HepG2 (cell line): Measurements from ENCODE around the gene DPP7. TPM values are rescaled to one million over a fixed set of nuclear protein-coding genes. Genes with fewer than 3 reads are reported as not detected.
A peak's percentile ranks its signal among the peaks of the same experiment; 100 is the strongest.

ENCODE experiments used
- AHDC1 ChIP-seq: sonication (generic); formaldehyde crosslinking; IDR thresholded peaks from 2 replicates; pipeline ENCODE4 v1.5.1; 2020; ENCODE audit warnings: mild to moderate bottlenecking, missing genetic modification reagents, borderline replicate concordance
- AHR ChIP-seq: IDR thresholded peaks from 2 replicates; pipeline ENCODE4 v1.6.1; 2018; ENCODE audit warnings: missing genetic modification reagents, missing compliant biosample characterization
- EEA1 ChIP-seq: sonication (generic); formaldehyde crosslinking; IDR thresholded peaks from 2 replicates; pipeline ENCODE4 v1.5.1; 2020; ENCODE audit warnings: mild to moderate bottlenecking, missing genetic modification reagents, borderline replicate concordance
- HOXD1 ChIP-seq: sonication (generic); formaldehyde crosslinking; IDR thresholded peaks from 2 replicates; pipeline ENCODE4 v1.5.0; 2020; ENCODE audit warnings: missing genetic modification reagents
- IKZF1 ChIP-seq: fragments of 450-650 bp; IDR thresholded peaks from 2 replicates; pipeline ENCODE4 v1.7.1; 2016
- KAT8 ChIP-seq: IDR thresholded peaks from 2 replicates; pipeline ENCODE4 v1.6.1; 2016; ENCODE audit warnings: missing genetic modification reagents, missing compliant biosample characterization
- MTERF4 ChIP-seq: sonication (generic); formaldehyde crosslinking; IDR thresholded peaks from 2 replicates; pipeline ENCODE4 v1.8.0; 2023; ENCODE audit warnings: mild to moderate bottlenecking, missing genetic modification reagents
- NFIB ChIP-seq: sonication (generic); formaldehyde crosslinking; IDR thresholded peaks from 2 replicates; pipeline ENCODE4 v1.9.0; 2021; ENCODE audit warnings: missing genetic modification reagents, mild to moderate bottlenecking, borderline replicate concordance
- NONO ChIP-seq, 2 experiments: fragments of 450-650 bp in 1 of 2; sonication (generic) in 1 of 2; formaldehyde crosslinking in 1 of 2; IDR thresholded peaks in 1 of 2; conservative IDR thresholded peaks in 1 of 2; 2 replicates each; pipeline versions ENCODE4 v1.6.1 to v1.8.0; 2017 to 2022; ENCODE audit warnings: mild to moderate bottlenecking in 1 of 2, missing genetic modification reagents in 1 of 2, moderate library complexity in 1 of 2
- PRPF4 ChIP-seq: fragments of 200-400 bp; formaldehyde crosslinking; IDR thresholded peaks from 2 replicates; pipeline ENCODE4 v1.6.1; 2016; ENCODE audit warnings: low read length, low read depth; ENCODE audit not compliant: poor library complexity, severe bottlenecking
- SMAD1 ChIP-seq: sonication (generic); formaldehyde crosslinking; IDR thresholded peaks from 2 replicates; pipeline ENCODE4 v1.4.0; 2020; ENCODE audit warnings: missing genetic modification reagents, low read depth, mild to moderate bottlenecking, borderline replicate concordance
- SRF ChIP-seq: IDR thresholded peaks from 2 replicates; pipeline ENCODE4 v1.6.1; 2011; ENCODE audit warnings: mild to moderate bottlenecking, low read depth, low read length, moderate library complexity
- TMF1 ChIP-seq: sonication (generic); formaldehyde crosslinking; IDR thresholded peaks from 2 replicates; pipeline ENCODE4 v1.8.1; 2022; ENCODE audit warnings: low read depth, missing genetic modification reagents
- YEATS4 ChIP-seq: sonication (generic); formaldehyde crosslinking; IDR thresholded peaks from 2 replicates; pipeline ENCODE4 v1.4.0; 2020; ENCODE audit warnings: missing genetic modification reagents, borderline replicate concordance
- ZBTB21 ChIP-seq: sonication (generic); formaldehyde crosslinking; IDR thresholded peaks from 2 replicates; pipeline ENCODE4 v1.4.0; 2020; ENCODE audit warnings: missing genetic modification reagents
- ZFX ChIP-seq: sonication (generic); formaldehyde crosslinking; IDR thresholded peaks from 2 replicates; pipeline ENCODE4 v1.4.0; 2020; ENCODE audit warnings: mild to moderate bottlenecking, low read depth, missing genetic modification reagents, moderate library complexity
- ZNF124 ChIP-seq: sonication (generic); formaldehyde crosslinking; IDR thresholded peaks from 2 replicates; pipeline ENCODE4 v1.4.0; 2020; ENCODE audit warnings: missing genetic modification reagents
- ZNF296 ChIP-seq: sonication (generic); formaldehyde crosslinking; conservative IDR thresholded peaks from 2 replicates; pipeline ENCODE4 v1.5.0; 2020; ENCODE audit warnings: mild to moderate bottlenecking, missing genetic modification reagents
- ZNF580 ChIP-seq: IDR thresholded peaks from 2 replicates; pipeline ENCODE4 v1.6.1; 2016; ENCODE audit warnings: low read depth, borderline replicate concordance
- ZNF710 ChIP-seq: sonication (generic); formaldehyde crosslinking; IDR thresholded peaks from 2 replicates; pipeline ENCODE4 v1.5.0; 2020; ENCODE audit warnings: mild to moderate bottlenecking, missing genetic modification reagents, borderline replicate concordance
- ZNF839 ChIP-seq: sonication (generic); formaldehyde crosslinking; IDR thresholded peaks from 2 replicates; pipeline ENCODE4 v1.4.0; 2020; ENCODE audit warnings: missing genetic modification reagents, mild to moderate bottlenecking, borderline replicate concordance
- polyA plus RNA-seq, 8 experiments: library from polyadenylated mRNA; depleted of rRNA in 3 of 8; stranded (reverse) in 7 of 8; unstranded in 1 of 8; fragments of >200 nt; fragmentation: Illumina TruSeq in 4 of 8; extraction: Trizol in 4 of 8; gene quantifications; 2 replicates each; pipeline versions ENCODE4 v1.2.1 to v1.2.3, GENCODE V29; 2011 to 2016; ENCODE audit warnings: low read depth in 4 of 8, missing spikeins in 1 of 8, mixed read lengths in 1 of 8; ENCODE audit not compliant: insufficient read depth in 1 of 8
- total RNA-seq, 5 experiments: library from RNA; depleted of rRNA; stranded (reverse); fragments of >200 nt; fragmentation: Illumina TruSeq; extraction: Trizol; gene quantifications; 2 replicates each; pipeline ENCODE4 v1.2.3, GENCODE V29; 2016; ENCODE audit warnings: low read depth in 1 of 5

Gene DPP7
- total and polyA plus RNA-seq, 2 of the 13 experiments (the other 11 are each of a cell fraction or from before 2014, with no cell fraction given), result 1.2 to 4.5 TPM

GRCh38 chr9:137129456-137130175, 15.1 kb upstream of the DPP7 start (continued):
- TF ChIP-seq AHDC1 (CRISPR knock-in tag) (no peak), ZNF124 (CRISPR knock-in tag) (no peak; the same call in 1 of the 2 replicates), YEATS4 (CRISPR knock-in tag) (peak; percentile 37), HOXD1 (0 out of 2 replicates have a peak, but pooled peaks have one; percentile 76), ZNF296 (CRISPR knock-in tag) (no peak), ZNF710 (CRISPR knock-in tag) (no peak), MTERF4 (CRISPR knock-in tag) (peak; percentile 24; the same call in 1 of the 2 replicates), EEA1 (CRISPR knock-in tag) (peak; percentile 81; the same call in 1 of the 2 replicates), NFIB (CRISPR knock-in tag) (no peak), SRF (no peak), TMF1 (CRISPR knock-in tag) (no peak), SMAD1 (CRISPR knock-in tag) (peak; percentile 50; the same call in 1 of the 2 replicates), AHR (CRISPR knock-in tag) (no peak), ZNF580 (CRISPR knock-in tag) (peak; percentile 61; the same call in 1 of the 2 replicates), NONO (IDR thresholded peaks at IDR 0.05) (no peak), NONO (CRISPR knock-in tag; conservative IDR thresholded peaks at IDR 0.05) (peak; percentile 54), IKZF1 (no peak), PRPF4 (no peak), ZFX (CRISPR knock-in tag) (peak; percentile 61; the same call in 1 of the 2 replicates), ZNF839 (CRISPR knock-in tag) (no peak), KAT8 (CRISPR knock-in tag) (peak; percentile 67), ZBTB21 (no peak)
